H1 (cell line): ENCODE results near the gene HCST. TPM values are rescaled to one million over a fixed set of nuclear protein-coding genes. Genes with fewer than 3 reads are reported as not detected.
A peak's percentile ranks its signal among the peaks of the same experiment; 100 is the strongest.

Experiments
- CTCF ChIA-PET: fragments of 300-600 bp; sonication (Branson Sonifier 250); formaldehyde crosslinking; loops from one replicate; lab custom pipeline; 2021; ENCODE audit not compliant: partially characterized antibody; lab: Charles Lee
- POLR2A ChIA-PET: fragments of 300-600 bp; sonication (Branson Sonifier 250); formaldehyde crosslinking; loops from one replicate; lab custom pipeline; 2021; ENCODE audit warnings: inconsistent platforms; ENCODE audit not compliant: partially characterized antibody; lab: Charles Lee
- DNase-seq, 2 experiments: peaks; one replicate each; pipeline versions ENCODE4 v3.0.0 to v3.0.0-alpha.2; 2010 to 2022; ENCODE audit warnings: low spot score in 2 of 2, low read depth in 1 of 2, mixed read lengths in 1 of 2
- FAIRE-seq: peaks from 2 replicates; lab custom pipeline; 2011; peaks lifted over from hg19 to GRCh38; lab: Jason Lieb, UNC
- H2AFZ ChIP-seq: 2 replicates; pipeline ENCODE4 v1.8.1; 2012; ENCODE audit warnings: low read length, inconsistent platforms
- H2AK5ac ChIP-seq: 2 replicates; pipeline ENCODE4 v1.6.1; 2013; ENCODE audit warnings: low read depth, low read length
- H2BK120ac ChIP-seq: replicated peaks from 2 replicates; pipeline ENCODE3; 2013; ENCODE audit warnings: low read depth, low read length, inconsistent platforms
- H2BK12ac ChIP-seq: 2 replicates; pipeline ENCODE4 v1.6.1; 2013; ENCODE audit warnings: low read depth, low read length
- H2BK15ac ChIP-seq: 2 replicates; pipeline ENCODE4 v1.6.1; 2013; ENCODE audit warnings: low read length
- H2BK20ac ChIP-seq: 2 replicates; pipeline ENCODE4 v1.6.1; 2013; ENCODE audit warnings: low read length
- H2BK5ac ChIP-seq: 2 replicates; pipeline ENCODE4 v1.6.1; 2013; ENCODE audit warnings: low read depth, low read length
- H3K14ac ChIP-seq: 2 replicates; pipeline ENCODE4 v1.6.1; 2013; ENCODE audit warnings: inconsistent platforms; ENCODE audit not compliant: insufficient read length
- H3K18ac ChIP-seq: 2 replicates; pipeline ENCODE4 v1.6.1; 2013; ENCODE audit warnings: low read length; ENCODE audit errors: extremely low read depth
- H3K23ac ChIP-seq: 2 replicates; pipeline ENCODE4 v1.6.1; 2013; ENCODE audit warnings: inconsistent platforms; ENCODE audit not compliant: insufficient read length
- H3K23me2 ChIP-seq: 2 replicates; pipeline ENCODE4 v1.6.1; 2013; ENCODE audit warnings: low read depth, low read length
- H3K27ac ChIP-seq: 2 replicates; pipeline ENCODE4 v1.6.1; 2011; ENCODE audit warnings: low read depth, low read length, inconsistent platforms
- H3K27me3 ChIP-seq, 4 experiments: replicated peaks in 1 of 4; 1 replicate in 1 of 4; 2 replicates in 3 of 4; pipeline versions ENCODE4 v1.6.1 to v1.8.1; 2011 to 2013; ENCODE audit warnings: low read length in 3 of 4, mild to moderate bottlenecking in 3 of 4, inconsistent platforms in 2 of 4, mixed read lengths in 2 of 4, moderate library complexity in 1 of 4; ENCODE audit not compliant: control insufficient read depth in 3 of 4, insufficient read depth in 3 of 4; ENCODE audit errors: extremely low read depth in 1 of 4
- H3K36me3 ChIP-seq, 4 experiments: 2 replicates each; pipeline versions ENCODE4 v1.6.1 to v1.8.1; 2011 to 2013; ENCODE audit warnings: mild to moderate bottlenecking in 4 of 4, low read length in 3 of 4, moderate library complexity in 2 of 4, control low read depth in 1 of 4, inconsistent platforms in 1 of 4; ENCODE audit not compliant: insufficient read depth in 4 of 4, control insufficient read depth in 2 of 4
- H3K4ac ChIP-seq: replicated peaks from 2 replicates; pipeline ENCODE3; 2013; ENCODE audit warnings: low read length, low read depth, mixed read lengths, inconsistent platforms; ENCODE audit not compliant: insufficient read length
- H3K4me1 ChIP-seq, 4 experiments: replicated peaks in 1 of 4; 1 replicate in 1 of 4; 2 replicates in 3 of 4; pipeline versions ENCODE4 v1.6.1 to v1.8.1; 2011 to 2013; ENCODE audit warnings: low read length in 3 of 4, inconsistent platforms in 2 of 4, mixed read lengths in 1 of 4; ENCODE audit not compliant: insufficient read depth in 4 of 4, control insufficient read depth in 3 of 4
- H3K4me2 ChIP-seq, 2 experiments: 2 replicates each; pipeline versions ENCODE4 v1.6.1 to v1.8.1; 2011 to 2013; ENCODE audit warnings: low read depth in 2 of 2, low read length in 2 of 2, control low read depth in 1 of 2, inconsistent platforms in 1 of 2, mild to moderate bottlenecking in 1 of 2; ENCODE audit not compliant: insufficient read depth in 1 of 2
- H3K4me3 ChIP-seq, 4 experiments: fragments of 200-600, 300-600 bp in 1 of 4; sonication (generic), shearing (Covaris generic), sonication (Bioruptor Twin) in 1 of 4; 2 replicates each; pipeline versions ENCODE4 v1.5.1 to v1.8.1; 2011 to 2016; ENCODE audit warnings: low read length in 4 of 4, low read depth in 3 of 4, control low read depth in 2 of 4, inconsistent platforms in 2 of 4, mild to moderate bottlenecking in 2 of 4, mixed read lengths in 1 of 4, moderate library complexity in 1 of 4; ENCODE audit not compliant: insufficient read depth in 2 of 4; ENCODE audit errors: extremely low read depth in 1 of 4
- H3K56ac ChIP-seq: replicated peaks from 2 replicates; pipeline ENCODE3; 2013; ENCODE audit warnings: low read depth, mild to moderate bottlenecking, mixed read lengths, low read length, inconsistent platforms; ENCODE audit not compliant: insufficient read length
- H3K79me1 ChIP-seq: 2 replicates; pipeline ENCODE4 v1.6.1; 2013; ENCODE audit warnings: low read depth, low read length, control low read depth
- H3K79me2 ChIP-seq, 2 experiments: 2 replicates each; pipeline versions ENCODE4 v1.6.1 to v1.8.1; 2012 to 2013; ENCODE audit warnings: low read length in 2 of 2, mild to moderate bottlenecking in 2 of 2, inconsistent platforms in 1 of 2; ENCODE audit not compliant: insufficient read depth in 2 of 2, control insufficient read depth in 1 of 2
- H3K9ac ChIP-seq, 4 experiments: replicated peaks in 1 of 4; 1 replicate in 1 of 4; 2 replicates in 3 of 4; pipeline versions ENCODE4 v1.6.1 to v1.8.1; 2011 to 2013; ENCODE audit warnings: low read depth in 3 of 4, low read length in 3 of 4, control low read depth in 2 of 4, mild to moderate bottlenecking in 2 of 4, moderate library complexity in 2 of 4, inconsistent platforms in 1 of 4; ENCODE audit errors: extremely low read depth in 1 of 4
- H3K9me3 ChIP-seq, 2 experiments: 2 replicates each; pipeline versions ENCODE4 v1.6.1 to v1.8.1; 2012 to 2013; ENCODE audit warnings: mild to moderate bottlenecking in 2 of 2, moderate library complexity in 2 of 2, control low read depth in 1 of 2, inconsistent platforms in 1 of 2, low read depth in 1 of 2, low read length in 1 of 2, mixed read lengths in 1 of 2; ENCODE audit not compliant: insufficient read depth in 2 of 2
- H4K20me1 ChIP-seq, 2 experiments: replicated peaks in 1 of 2; 2 replicates each; pipeline versions ENCODE3 to v1.8.1; 2011 to 2013; ENCODE audit warnings: inconsistent platforms in 2 of 2, low read length in 2 of 2, mild to moderate bottlenecking in 1 of 2; ENCODE audit not compliant: insufficient read depth in 2 of 2, control insufficient read depth in 1 of 2
- H4K5ac ChIP-seq: 2 replicates; pipeline ENCODE4 v1.6.1; 2013; ENCODE audit warnings: low read length, low read depth, mixed read lengths, inconsistent platforms; ENCODE audit not compliant: insufficient read length
- H4K8ac ChIP-seq: 2 replicates; pipeline ENCODE4 v1.8.0; 2013; ENCODE audit warnings: mild to moderate bottlenecking, moderate library complexity, low read length, inconsistent platforms; ENCODE audit not compliant: insufficient read depth; ENCODE audit errors: extremely low read depth
- H4K91ac ChIP-seq: replicated peaks from 2 replicates; pipeline ENCODE3; 2013; ENCODE audit warnings: low read length, mixed read lengths, inconsistent platforms; ENCODE audit not compliant: insufficient read length
- E2F6 ChIP-seq: IDR thresholded peaks from 2 replicates; pipeline ENCODE4 v1.6.1; 2012; ENCODE audit warnings: inconsistent platforms
- EP300 ChIP-seq, 2 experiments: IDR thresholded peaks; 1 replicate in 1 of 2; 2 replicates in 1 of 2; pipeline ENCODE4 v1.6.1; 2011 to 2012; ENCODE audit warnings: low read depth in 2 of 2, low read length in 2 of 2, mild to moderate bottlenecking in 2 of 2, borderline replicate concordance in 1 of 2, inconsistent platforms in 1 of 2, moderate library complexity in 1 of 2
- GABPA ChIP-seq: IDR thresholded peaks from 2 replicates; pipeline ENCODE4 v1.6.1; 2011; ENCODE audit warnings: mild to moderate bottlenecking, low read length, moderate library complexity, borderline replicate concordance; ENCODE audit not compliant: insufficient read depth
- JUN ChIP-seq: IDR thresholded peaks from 2 replicates; pipeline ENCODE4 v1.6.1; 2011; ENCODE audit warnings: low read depth, mild to moderate bottlenecking, improper control_type of control experiment, low read length
- JUND ChIP-seq: IDR thresholded peaks from 2 replicates; pipeline ENCODE4 v1.6.1; 2011; ENCODE audit warnings: mild to moderate bottlenecking, improper control_type of control experiment, low read length
- MAFK ChIP-seq: IDR thresholded peaks from 2 replicates; pipeline ENCODE4 v1.6.1; 2012; ENCODE audit warnings: low read depth, mild to moderate bottlenecking, improper control_type of control experiment, low read length
- SIX5 ChIP-seq: IDR thresholded peaks from 2 replicates; pipeline ENCODE4 v1.6.1; 2011; ENCODE audit warnings: mild to moderate bottlenecking, low read depth, low read length
- TCF12 ChIP-seq: IDR thresholded peaks from 2 replicates; pipeline ENCODE4 v1.6.1; 2011; ENCODE audit warnings: low read depth, mild to moderate bottlenecking, low read length
- WGBS, 2 experiments: shearing (Covaris generic) in 1 of 2; methylation state at CpG; one replicate each; pipeline versions ENCODE4 v1.1.6 to v1.1.7; 2013 to 2015; ENCODE audit warnings: low lambda C conversion rate in 2 of 2, mixed read lengths in 2 of 2, inconsistent platforms in 1 of 2, low coverage in 1 of 2, missing lambda C conversion rate in 1 of 2; ENCODE audit not compliant: insufficient replicate concordance in 2 of 2, insufficient coverage in 1 of 2, insufficient read length in 1 of 2; ENCODE audit errors: extremely low coverage in 1 of 2, missing lambda C conversion rate in 1 of 2; 5-methylcytosine and 5-hydroxymethylcytosine counted together
- polyA plus RNA-seq, 7 experiments: library from polyadenylated mRNA; depleted of rRNA in 3 of 7; stranded (reverse) in 5 of 7; unstranded in 2 of 7; fragments of >200 nt in 5 of 7; fragments of 200-250 nt in 2 of 7; gene quantifications; 1 replicate in 5 of 7; 2 replicates in 1 of 7; 4 replicates in 1 of 7; pipeline versions ENCODE4 v1.2.1 to v1.2.3, GENCODE V29; 2011 to 2013; ENCODE audit warnings: missing spikeins in 2 of 7, mixed read lengths in 2 of 7
- total RNA-seq: library from RNA; stranded (reverse); fragmentation: NEBNext Ultra II Directional; extraction: Animal tissue kit (Norgen Biotek cat#: 25700); gene quantifications from 2 replicates; pipeline ENCODE4 v1.2.1, GENCODE V29; 2021

The HCST gene
- total and polyA plus RNA-seq, 2 of the 8 experiments (the other 6 are each of a cell fraction or from before 2014, with no cell fraction given) = 2.8 TPM; not detected in 1

GRCh38 chr19:35944556-35944955, 42.2 kb downstream of the HCST start:
- WGBS, 2 experiments = 97% methylated on average over 30 of the region's 52 CpGs; no CpG with 5 or more reads in 1 of the 2 experiments
- no peak overlapping the region for H3K27ac ChIP-seq
- FAIRE-seq (no peak), DNase-seq (no peak)
- no peaks in the 10 kb centered on the region for H3K79me2 ChIP-seq
- no peak overlapping the region for H4K91ac ChIP-seq
- no peak overlapping the region for H2BK20ac ChIP-seq
- CTCF ChIA-PET = interaction anchor here (1.5 kb wide), 1 partner anchor 15 kb away, joined by 5 read pairs; no protein-coding TSS in a partner anchor
- no peak overlapping the region for H3K23ac ChIP-seq
- no peak overlapping the region for H4K5ac ChIP-seq
- no peak overlapping the region for H3K18ac ChIP-seq
- no peak overlapping the region for H2AFZ ChIP-seq
- peaks cover 0 to 3% (median 1%) of the 10 kb centered on the region in 4 experiments; a peak in 1 of 7 replicates for H3K4me1 ChIP-seq
- no peak overlapping the region for H2BK5ac ChIP-seq
- H3K23me2 ChIP-seq = 0 out of 2 replicates have a peak, but pooled peaks cover 2% of the 10 kb centered on the region
- H4K8ac ChIP-seq = no peak overlapping the region
- no peak overlapping the region for H3K4me2 ChIP-seq
- H2BK120ac ChIP-seq = no peak overlapping the region
- no peak overlapping the region for H3K9ac ChIP-seq
- H2AK5ac ChIP-seq = no peak overlapping the region
- 0 out of 2 replicates have a peak overlapping the region, but pooled peaks have one; percentile 17 for H2BK12ac ChIP-seq
- H3K9me3 ChIP-seq = no peaks in the 10 kb centered on the region
- no peaks in the 10 kb centered on the region for H3K79me1 ChIP-seq
- no peak overlapping the region for H3K4me3 ChIP-seq
- 0 out of 7 replicates have a peak, but pooled peaks cover 0 to 3% (median 0%) of the 10 kb centered on the region in 4 experiments for H3K27me3 ChIP-seq
- H3K36me3 ChIP-seq = peaks cover 0 to 16% (median 3%) of the 10 kb centered on the region in 4 experiments; a peak in 1 of 8 replicates
- H3K4ac ChIP-seq = no peak overlapping the region
- H3K56ac ChIP-seq = no peak overlapping the region
- no peak overlapping the region for H3K14ac ChIP-seq
- peaks cover 0 to 15% of the 10 kb centered on the region in 2 experiments for H4K20me1 ChIP-seq
- POLR2A ChIA-PET = interaction anchor here (0.8 kb wide), 1 partner anchor 13 kb away, joined by 3 read pairs; no protein-coding TSS in a partner anchor
- TF ChIP-seq GABPA (no peak), EP300 (IDR thresholded peaks at IDR 0.05; ENCODE audit: borderline replicate concordance in 1 of 2, low read depth in 2 of 2, low read length in 2 of 2) (no peak), TCF12 (no peak), SIX5 (no peak), E2F6 (no peak), JUN (no peak), MAFK (no peak), JUND (no peak)
- no peak overlapping the region for H2BK15ac ChIP-seq
